OCI-LY7 (cell line): ENCODE measurements around the gene KCNB1. TPM values are rescaled to one million over a fixed set of nuclear protein-coding genes. Genes with fewer than 3 reads are reported as not detected.

Experiments
- BruUV-seq: library from RNA; stranded (reverse); fragments of 400-500 nt; replicated peaks from 2 replicates; lab custom pipeline; 2021; lab: Mats Ljungman, UMichigan
- CTCF ChIA-PET: fragments of 300-600 bp; sonication (Branson Sonifier 250); formaldehyde crosslinking; loops from one replicate; lab custom pipeline; 2022; ENCODE audit warnings: antibody characterized with exemption; ENCODE audit not compliant: unreplicated experiment; lab: Charles Lee
- POLR2A ChIA-PET: fragments of 300-600 bp; sonication (Branson Sonifier 250); formaldehyde crosslinking; loops from one replicate; lab custom pipeline; 2022; ENCODE audit warnings: antibody characterized with exemption; lab: Charles Lee
- DNase-seq: peaks from one replicate; pipeline ENCODE4 v3.0.0-alpha.2; 2015; ENCODE audit warnings: low spot score
- H2AFZ ChIP-seq: fragments of 200-600 bp; sonication (generic), shearing (Covaris generic); 2 replicates; pipeline ENCODE4 v1.6.1; 2014; ENCODE audit warnings: mild to moderate bottlenecking, antibody characterized with exemption, low read length, moderate library complexity
- H3K27ac ChIP-seq: fragments of 200-600 bp; sonication (generic); 2 replicates; pipeline ENCODE4 v1.5.1; 2014; ENCODE audit warnings: mixed run types, low read depth, mild to moderate bottlenecking, moderate library complexity, low read length, inconsistent platforms; ENCODE audit not compliant: poor library complexity, severe bottlenecking
- H3K36me3 ChIP-seq: fragments of 200-600 bp; sonication (generic); 2 replicates; pipeline ENCODE4 v1.6.1; 2014; ENCODE audit warnings: mild to moderate bottlenecking, antibody characterized with exemption, low read length, moderate library complexity, mixed read lengths; ENCODE audit not compliant: insufficient read depth
- H3K4me1 ChIP-seq: fragments of 200-600 bp; sonication (generic); 2 replicates; pipeline ENCODE4 v1.5.1; 2014; ENCODE audit warnings: mild to moderate bottlenecking, low read length; ENCODE audit not compliant: insufficient read depth, poor library complexity, severe bottlenecking
- H3K4me2 ChIP-seq: fragments of 200-600 bp; sonication (generic); 2 replicates; pipeline ENCODE4 v1.6.1; 2014; ENCODE audit warnings: mild to moderate bottlenecking, low read length
- H3K4me3 ChIP-seq: fragments of 200-600 bp; sonication (generic); 2 replicates; pipeline ENCODE4 v1.5.1; 2014; ENCODE audit warnings: mild to moderate bottlenecking, low read depth, low read length; ENCODE audit not compliant: poor library complexity, severe bottlenecking
- H3K79me2 ChIP-seq: fragments of 200-600 bp; sonication (generic); 2 replicates; pipeline ENCODE4 v1.6.1; 2016; ENCODE audit warnings: low read depth, mild to moderate bottlenecking, low read length, moderate library complexity, mixed read lengths; ENCODE audit not compliant: insufficient read depth
- H3K9me2 ChIP-seq: fragments of 200-600 bp; sonication (generic); 2 replicates; pipeline ENCODE4 v1.6.1; 2016; ENCODE audit warnings: mild to moderate bottlenecking, low read length, mixed read lengths; ENCODE audit not compliant: insufficient read depth
- H3K9me3 ChIP-seq: fragments of 200-600 bp; sonication (generic); 2 replicates; pipeline ENCODE4 v1.6.1; 2014; ENCODE audit warnings: mild to moderate bottlenecking, mixed run types, low read length, mixed read lengths
- H4K20me1 ChIP-seq: fragments of 200-600 bp; sonication (generic); 2 replicates; pipeline ENCODE4 v1.6.1; 2014; ENCODE audit warnings: mild to moderate bottlenecking, antibody characterized with exemption, low read length, moderate library complexity, mixed read lengths; ENCODE audit not compliant: insufficient read depth
- CTCF ChIP-seq: fragments of 200-600 bp; sonication (generic); conservative IDR thresholded peaks from 2 replicates; pipeline ENCODE4 v1.5.1; 2014; ENCODE audit warnings: mild to moderate bottlenecking, antibody characterized with exemption, low read length, moderate library complexity, mixed read lengths
- EZH2phosphoT487 ChIP-seq: fragments of 200-600 bp; sonication (generic); IDR thresholded peaks from 2 replicates; pipeline ENCODE4 v1.6.1; 2018; ENCODE audit warnings: low read depth, borderline replicate concordance, mild to moderate bottlenecking, mixed run types, antibody characterized with exemption, low read length, moderate library complexity, mixed read lengths
- intact Hi-C: fragments of 100-400 bp; cut with micrococcal nuclease; formaldehyde crosslinking; loops from one replicate; pipeline ENCODE4 v1.10.0; 2022; ENCODE audit not compliant: unreplicated experiment
- total RNA-seq, 2 experiments: library from RNA; depleted of rRNA in 1 of 2; stranded (reverse); fragments of >200 nt in 1 of 2; shearing (Covaris generic) in 1 of 2; gene quantifications; 2 replicates each; pipeline ENCODE4 v1.2.3, GENCODE V29; 2014 to 2022

Gene KCNB1
- total RNA-seq, 2 experiments from 2014 or later: not detected

- H3K4me2 ChIP-seq: no peak overlapping the region
- H3K79me2 ChIP-seq: no peaks in the 10 kb centered on the region
- intact Hi-C loops: no loop called here
- no peaks in the 10 kb centered on the region for H3K9me3 ChIP-seq
- DNase-seq: no peak
- H2AFZ ChIP-seq: no peak overlapping the region
- no peak for TF ChIP-seq EZH2phosphoT487
- no peak for TF ChIP-seq CTCF
- ChIA-PET CTCF (no interaction called here), POLR2A (no interaction called here)
- BruUV-seq: no TSS peak
- no peak overlapping the region for H3K4me3 ChIP-seq
- H3K36me3 ChIP-seq: no peaks in the 10 kb centered on the region
- H4K20me1 ChIP-seq: no peaks in the 10 kb centered on the region
- H3K9me2 ChIP-seq: no peaks in the 10 kb centered on the region
- H3K4me1 ChIP-seq: no peaks in the 10 kb centered on the region
- H3K27ac ChIP-seq: no peak overlapping the region
Measured at GRCh38 chr20:49456646-49457045, 25.8 kb downstream of the KCNB1 start.

DNA sequence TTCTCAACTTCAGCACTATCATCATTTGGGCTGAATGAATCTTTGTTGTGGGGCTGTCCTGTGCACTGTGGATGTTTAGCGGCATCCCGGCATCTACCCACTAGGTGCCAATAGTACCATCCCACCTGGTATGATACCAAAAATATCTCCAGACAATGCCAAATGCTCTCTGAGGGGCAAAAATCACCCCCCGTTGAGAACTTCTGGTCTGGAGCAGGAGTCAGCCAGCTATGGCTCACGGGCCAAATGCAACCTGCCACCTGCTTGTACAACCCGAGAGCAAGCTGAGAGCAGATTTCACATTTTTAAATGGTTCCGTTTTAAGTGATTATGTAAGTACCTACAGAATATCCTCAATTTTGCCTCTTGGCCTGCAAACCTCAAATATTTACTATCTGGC, 26.8 kb downstream of the KCNB1 start:
- H3K27ac ChIP-seq: no peak overlapping the region
- H3K4me3 ChIP-seq: no peak overlapping the region
- POLR2A ChIA-PET: no interaction called here
- BruUV-seq: no TSS peak
- H3K4me2 ChIP-seq: no peak overlapping the region
- no peak for DNase-seq
- no peak for TF ChIP-seq CTCF
- no peak for TF ChIP-seq EZH2phosphoT487
- CTCF ChIA-PET: no interaction called here
- H3K4me1 ChIP-seq: no peaks in the 10 kb centered on the region
- intact Hi-C loops: no loop called here
- H4K20me1 ChIP-seq: no peaks in the 10 kb centered on the region
- no peaks in the 10 kb centered on the region for H3K79me2 ChIP-seq
- H2AFZ ChIP-seq: no peak overlapping the region
- no peaks in the 10 kb centered on the region for H3K9me2 ChIP-seq
- no peaks in the 10 kb centered on the region for H3K9me3 ChIP-seq
- H3K36me3 ChIP-seq: no peaks in the 10 kb centered on the region

DNA sequence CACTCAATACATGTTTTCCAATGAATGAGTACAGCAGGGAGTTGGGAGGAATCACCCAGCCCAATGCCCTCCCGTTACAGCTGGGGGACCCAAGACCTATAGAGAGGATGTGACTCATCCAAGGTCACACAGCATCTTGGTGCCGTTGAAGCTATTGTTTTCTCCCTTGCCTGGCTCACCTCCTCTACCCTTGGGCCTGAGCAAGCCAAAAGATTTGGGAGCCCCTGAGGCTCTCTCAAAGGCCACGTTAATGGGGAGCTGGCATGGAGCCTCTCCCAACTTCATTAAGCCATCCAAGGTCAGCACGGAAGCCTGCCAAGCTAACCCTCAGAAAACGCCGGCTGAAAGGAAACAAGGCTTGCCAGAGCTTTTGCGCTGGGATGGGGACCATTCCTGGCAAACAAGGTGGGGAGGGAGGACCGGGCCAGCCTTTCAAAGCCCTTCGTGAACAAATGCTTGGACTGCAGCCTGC, 30.4 kb downstream of the KCNB1 start:
- TF ChIP-seq EZH2phosphoT487 (no peak), CTCF (no peak)
- no peak for DNase-seq
- H3K27ac ChIP-seq: no peak overlapping the region
- H4K20me1 ChIP-seq: no peaks in the 10 kb centered on the region
- no peak overlapping the region for H2AFZ ChIP-seq
- POLR2A ChIA-PET: interaction anchor here (0.6 kb wide), 1 partner anchor 66 kb away, joined by 3 read pairs; no protein-coding TSS in a partner anchor
- H3K79me2 ChIP-seq: no peaks in the 10 kb centered on the region
- no peaks in the 10 kb centered on the region for H3K9me2 ChIP-seq
- no peaks in the 10 kb centered on the region for H3K9me3 ChIP-seq
- no peak overlapping the region for H3K4me3 ChIP-seq
- no TSS peak for BruUV-seq
- no peaks in the 10 kb centered on the region for H3K36me3 ChIP-seq
- intact Hi-C loops: no loop called here
- no peak overlapping the region for H3K4me2 ChIP-seq
- CTCF ChIA-PET: no interaction called here
- no peaks in the 10 kb centered on the region for H3K4me1 ChIP-seq
